Prostate gland (tissue), 2 donors: ENCODE measurements around the gene CCIN.

ENCODE experiments used
- POLR2AphosphoS5 ChIP-seq: sonication (generic); formaldehyde crosslinking; IDR thresholded peaks from one replicate; pipeline ENCODE4 v1.6.1; 2017; ENCODE audit warnings: antibody characterized with exemption
- TF ChIP-seq, protein P1 (sequence below), 4 experiments: fragments of 200-600 bp in 2 of 4; fragments of 450-650 bp in 2 of 4; sonication (generic) in 2 of 4; IDR thresholded peaks; 1 replicate in 3 of 4; 2 replicates in 1 of 4; pipeline ENCODE4 v1.5.1; 2016 to 2019; ENCODE audit warnings: antibody characterized with exemption in 4 of 4, mild to moderate bottlenecking in 2 of 4, moderate library complexity in 2 of 4

DNA sequence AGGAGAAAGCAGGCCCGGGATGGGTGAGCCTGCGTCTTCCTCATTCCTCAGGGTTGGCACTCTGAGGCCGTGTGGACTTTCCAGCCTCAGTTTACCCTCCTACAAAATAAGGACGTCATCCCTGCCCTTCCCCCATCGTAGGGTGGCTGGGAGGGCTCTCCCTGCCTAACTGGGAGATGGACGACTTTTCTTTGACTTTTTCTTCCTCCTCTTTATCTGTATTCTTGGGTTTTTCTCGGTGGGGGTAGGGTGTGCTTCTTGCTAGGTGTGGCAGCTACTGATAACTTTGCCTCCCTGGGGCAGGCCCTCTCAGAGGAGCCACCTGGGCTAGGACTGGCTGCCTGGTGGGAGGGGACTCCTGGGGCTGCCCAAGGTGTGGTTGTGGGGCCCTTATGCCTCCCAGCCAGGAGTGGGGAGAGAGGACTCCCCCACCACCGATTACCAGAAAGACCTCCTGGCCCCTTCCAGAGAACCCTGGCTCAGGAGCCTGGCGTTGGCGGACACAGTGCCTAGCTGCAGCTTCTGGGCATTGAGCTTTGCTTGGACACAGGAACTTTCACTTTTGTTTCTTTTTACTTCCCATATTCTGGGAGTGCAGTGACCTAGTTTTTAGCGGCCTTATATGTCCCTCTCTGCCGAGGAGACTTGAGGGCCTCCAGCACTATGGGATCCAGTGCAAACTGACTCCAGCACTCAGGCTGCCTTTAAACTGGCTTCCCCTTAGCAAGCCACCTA lies 26.5 kb upstream of the CCIN start:
- TF ChIP-seq, protein P1, sequence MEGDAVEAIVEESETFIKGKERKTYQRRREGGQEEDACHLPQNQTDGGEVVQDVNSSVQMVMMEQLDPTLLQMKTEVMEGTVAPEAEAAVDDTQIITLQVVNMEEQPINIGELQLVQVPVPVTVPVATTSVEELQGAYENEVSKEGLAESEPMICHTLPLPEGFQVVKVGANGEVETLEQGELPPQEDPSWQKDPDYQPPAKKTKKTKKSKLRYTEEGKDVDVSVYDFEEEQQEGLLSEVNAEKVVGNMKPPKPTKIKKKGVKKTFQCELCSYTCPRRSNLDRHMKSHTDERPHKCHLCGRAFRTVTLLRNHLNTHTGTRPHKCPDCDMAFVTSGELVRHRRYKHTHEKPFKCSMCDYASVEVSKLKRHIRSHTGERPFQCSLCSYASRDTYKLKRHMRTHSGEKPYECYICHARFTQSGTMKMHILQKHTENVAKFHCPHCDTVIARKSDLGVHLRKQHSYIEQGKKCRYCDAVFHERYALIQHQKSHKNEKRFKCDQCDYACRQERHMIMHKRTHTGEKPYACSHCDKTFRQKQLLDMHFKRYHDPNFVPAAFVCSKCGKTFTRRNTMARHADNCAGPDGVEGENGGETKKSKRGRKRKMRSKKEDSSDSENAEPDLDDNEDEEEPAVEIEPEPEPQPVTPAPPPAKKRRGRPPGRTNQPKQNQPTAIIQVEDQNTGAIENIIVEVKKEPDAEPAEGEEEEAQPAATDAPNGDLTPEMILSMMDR (IDR thresholded peaks at IDR 0.05) = no peak
- TF ChIP-seq POLR2AphosphoS5 = no peak
